Renal cortical epithelial cell (primary cell): Measurements from ENCODE around the gene GATC. TPM values are rescaled to one million over a fixed set of nuclear protein-coding genes. Genes with fewer than 3 reads are reported as not detected.
"Not testable (repeated sequence)": the region's sequence is repeated elsewhere in the genome, so short reads cannot be mapped to it uniquely, and the experiment has no call there.

Experiments
- DNase-seq: peaks from one replicate; pipeline ENCODE4 v3.0.0-alpha.2; 2011; ENCODE audit warnings: low read depth
- total RNA-seq: library from RNA; depleted of rRNA; stranded (reverse); fragments of >200 nt; gene quantifications from 2 replicates; pipeline ENCODE4 v1.2.3, GENCODE V29; 2014

The GATC gene
- total RNA-seq, 1 donor from 2014 or later = 30.9 TPM

DNA sequence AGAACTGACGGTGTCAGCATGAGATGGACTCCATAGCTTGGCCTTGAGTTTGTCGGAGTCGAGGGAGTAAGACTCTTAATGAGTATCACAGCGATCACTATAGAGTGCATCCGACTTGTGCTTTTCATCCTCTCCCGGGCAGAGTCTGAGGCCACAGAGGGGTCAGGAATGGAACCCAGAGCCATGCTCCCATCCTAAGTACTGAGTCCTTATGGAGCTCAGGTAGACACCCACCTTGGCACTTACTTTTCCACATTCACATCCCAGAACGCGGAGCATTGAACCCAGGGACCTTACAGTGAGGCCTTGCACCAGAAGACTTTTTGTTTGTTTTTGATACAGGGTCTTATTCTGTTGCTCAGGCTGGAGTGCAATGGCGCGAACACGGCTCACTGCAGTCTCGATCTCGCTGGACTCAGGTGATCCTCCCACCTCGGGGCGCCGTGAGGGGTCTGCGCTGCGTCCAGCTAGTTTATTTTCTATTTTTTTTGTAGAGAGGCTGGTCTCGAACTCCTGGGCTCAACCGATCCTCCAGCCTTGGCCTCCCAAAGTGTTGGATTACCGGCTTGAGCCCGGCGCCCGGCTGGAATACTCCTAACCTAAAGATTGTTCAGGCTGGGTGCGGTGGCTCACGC is 24.0 kb downstream of the GATC start:
- DNase-seq = no peak

DNA sequence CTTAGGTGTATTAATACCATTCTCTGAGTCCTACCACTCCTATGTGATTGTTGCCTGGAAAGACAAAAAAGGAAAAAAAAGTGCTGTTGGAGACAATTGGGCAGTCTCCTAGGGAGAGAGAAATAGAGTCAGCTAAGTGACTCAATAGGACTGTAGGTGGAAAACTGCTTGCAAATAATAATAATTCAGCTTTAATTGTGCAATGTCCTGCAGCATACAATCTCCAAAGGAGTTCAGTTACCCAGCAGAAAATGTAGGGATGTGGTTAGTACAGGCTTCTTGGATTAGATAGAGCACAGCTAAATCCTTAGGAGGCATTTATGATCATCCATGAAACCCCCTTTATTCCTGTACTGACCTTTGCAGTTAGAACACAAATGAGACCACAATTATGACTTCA is 26.3 kb downstream of the GATC start:
- DNase-seq = no peak

DNA sequence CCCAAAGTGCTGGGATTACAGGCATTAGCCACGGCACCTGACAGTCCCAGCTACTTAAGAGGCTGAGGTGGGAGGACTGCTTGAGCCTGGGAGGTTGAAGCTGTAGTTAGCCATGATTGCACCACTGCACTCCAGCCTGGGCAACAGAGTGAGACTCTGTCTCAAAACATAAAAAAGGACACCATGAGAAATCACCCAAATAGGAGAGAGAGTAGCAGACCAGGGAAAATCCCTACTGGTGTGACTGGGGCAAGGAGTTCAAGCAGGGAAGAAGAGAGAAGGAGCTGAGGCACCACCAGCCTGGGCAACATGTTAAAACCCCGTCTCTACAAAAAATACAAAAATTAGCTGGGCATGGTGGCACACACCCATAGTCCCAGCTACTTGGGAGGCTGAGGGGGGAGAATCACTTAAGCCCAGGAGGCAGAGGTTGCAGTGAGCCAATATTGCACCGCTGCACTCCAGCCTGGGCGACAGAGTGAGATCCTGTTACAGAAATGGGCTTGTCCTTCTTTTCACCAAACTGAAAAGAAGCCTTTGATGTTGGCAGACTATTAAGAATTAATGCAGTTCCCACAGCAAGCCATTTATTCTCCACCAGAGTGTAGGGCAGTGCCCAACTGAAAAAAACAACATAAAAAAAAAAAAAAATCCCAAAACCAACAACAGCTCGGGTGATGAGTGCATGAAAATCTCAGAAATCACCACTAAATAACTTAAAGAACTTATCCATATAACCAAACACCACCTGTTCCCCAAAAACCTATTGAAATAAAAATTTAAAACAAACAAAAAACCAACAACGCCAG is 27.8 kb downstream of the GATC start:
- no peak for DNase-seq

DNA sequence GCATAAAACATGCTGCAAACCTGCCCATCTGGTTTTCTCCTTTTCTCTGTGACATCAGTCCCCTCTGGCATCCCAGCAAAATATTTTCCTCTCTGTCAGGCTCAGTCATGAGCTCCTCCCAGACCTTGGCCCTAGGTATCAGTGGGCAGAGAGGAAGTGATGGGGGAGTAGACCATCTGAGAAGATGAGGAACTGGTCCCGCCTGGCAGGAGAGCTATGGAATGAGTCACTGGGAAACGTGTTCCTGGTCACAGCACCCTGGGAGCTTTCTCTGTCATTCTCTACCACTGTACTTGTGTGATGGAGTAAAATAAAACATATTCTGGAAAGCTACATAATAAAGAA is 28.3 kb downstream of the GATC start:
- peak; percentile 88 for DNase-seq

DNA sequence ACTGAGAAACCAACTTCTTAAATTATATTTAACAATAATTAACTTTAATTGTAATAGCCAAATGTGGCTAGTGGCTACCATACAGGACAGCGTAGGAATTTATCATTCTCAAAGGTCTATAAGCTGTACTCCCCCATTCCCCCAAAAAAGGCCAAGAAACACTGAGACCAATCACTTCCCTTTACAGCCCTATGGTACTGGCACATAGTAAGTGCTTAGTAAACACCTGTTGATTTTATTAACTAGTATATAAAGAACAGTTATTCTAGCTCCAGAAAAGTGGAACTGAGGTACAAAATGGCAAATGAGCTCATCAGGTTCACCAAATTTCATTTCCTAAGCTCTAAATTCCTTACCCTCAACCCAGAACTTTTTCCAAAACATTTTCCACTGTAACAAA is 29.4 kb downstream of the GATC start:
- DNase-seq = no peak

DNA sequence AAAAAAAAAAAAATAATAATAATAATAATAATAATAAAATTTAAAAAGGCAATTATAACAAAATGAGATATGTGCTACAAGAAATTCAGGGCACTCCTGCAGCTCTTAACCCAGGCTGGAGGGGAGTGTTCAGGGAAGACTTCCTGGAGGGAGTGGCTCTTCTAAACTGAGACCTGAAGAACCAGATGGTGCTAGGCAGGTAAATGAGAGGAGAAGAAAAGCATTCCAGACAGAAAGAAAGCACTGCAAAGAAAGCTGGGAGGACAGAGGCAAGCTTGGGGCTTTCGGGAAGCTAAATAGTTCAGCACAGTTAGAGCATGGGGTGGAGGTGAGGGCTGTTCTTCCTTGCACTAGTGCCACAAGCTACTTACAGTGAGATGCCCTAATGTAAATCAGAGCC is 33.2 kb downstream of the GATC start:
- DNase-seq = no peak

DNA sequence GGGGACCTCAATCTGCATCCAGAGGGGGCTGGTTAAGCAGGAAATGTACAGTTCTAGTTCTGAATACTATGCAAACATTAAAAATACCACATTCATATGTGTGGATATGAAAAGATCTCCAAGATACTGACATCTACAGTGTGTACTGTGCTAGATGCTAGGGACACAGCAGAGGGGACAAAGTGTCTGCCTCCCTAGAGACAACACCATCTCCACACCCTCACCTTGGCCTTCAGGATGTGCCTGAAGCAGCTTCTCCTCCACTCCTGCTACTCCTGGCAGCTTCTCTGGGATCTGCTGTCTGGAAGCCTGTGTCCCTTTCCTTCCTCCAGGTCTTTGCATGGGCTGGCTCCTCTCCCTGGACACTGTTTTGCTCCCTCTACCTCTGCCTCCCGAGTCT is 34.0 kb downstream of the GATC start:
- no peak for DNase-seq

DNA sequence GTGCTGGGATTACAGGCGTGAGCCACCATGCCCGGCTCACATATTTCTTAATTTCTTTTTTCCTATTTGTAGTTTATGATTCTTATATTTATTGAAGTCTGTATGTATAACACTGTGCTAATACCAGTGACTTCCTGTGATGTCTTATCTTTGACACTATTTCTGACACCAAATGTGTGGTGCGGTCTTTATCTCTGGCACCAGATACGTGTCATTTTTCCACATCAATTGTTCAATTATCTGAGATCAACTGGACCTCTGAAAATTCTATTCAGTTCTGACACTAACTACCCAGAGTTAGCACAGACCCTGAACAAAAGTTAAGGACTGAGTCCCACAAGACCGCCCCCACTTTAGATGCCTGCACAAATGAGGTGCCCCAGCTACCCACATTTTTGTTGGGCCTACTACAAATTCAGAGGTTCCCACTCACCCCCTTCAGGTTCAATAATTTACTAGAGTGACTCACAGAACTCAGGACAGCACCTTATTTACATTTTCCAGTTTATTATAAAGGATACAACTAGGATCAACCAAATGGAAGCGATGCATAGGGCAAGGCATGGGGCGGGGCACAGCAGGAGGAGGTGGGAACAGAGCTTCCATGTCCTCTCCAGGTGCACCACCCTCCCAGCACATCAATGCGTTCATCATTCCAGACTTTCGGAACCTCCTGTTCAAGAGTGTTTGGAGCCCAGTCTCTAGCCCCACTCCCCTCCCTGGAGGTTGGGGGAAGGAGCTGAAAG is 35.0 kb downstream of the GATC start:
- DNase-seq = peak; percentile 40

DNA sequence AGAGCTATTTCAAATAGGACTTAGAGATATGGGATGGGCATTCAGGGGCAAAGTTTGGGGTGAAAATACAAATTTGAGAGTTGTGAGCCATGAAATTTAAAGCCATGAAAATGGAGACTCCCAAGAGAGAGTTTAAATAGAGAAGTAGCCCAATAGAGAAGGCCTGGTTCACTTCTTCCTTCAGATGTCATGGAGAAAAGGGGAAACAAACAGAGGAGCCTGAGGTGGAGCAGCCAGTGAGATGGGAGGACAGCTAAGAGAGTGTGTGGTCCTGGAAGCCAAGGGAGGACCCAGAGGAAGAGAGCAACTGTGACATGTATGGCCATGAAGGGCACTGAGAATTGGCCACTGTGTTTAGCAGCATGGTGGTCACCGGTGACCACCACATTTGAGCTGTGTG is 37.4 kb downstream of the GATC start:
- DNase-seq = no peak

DNA sequence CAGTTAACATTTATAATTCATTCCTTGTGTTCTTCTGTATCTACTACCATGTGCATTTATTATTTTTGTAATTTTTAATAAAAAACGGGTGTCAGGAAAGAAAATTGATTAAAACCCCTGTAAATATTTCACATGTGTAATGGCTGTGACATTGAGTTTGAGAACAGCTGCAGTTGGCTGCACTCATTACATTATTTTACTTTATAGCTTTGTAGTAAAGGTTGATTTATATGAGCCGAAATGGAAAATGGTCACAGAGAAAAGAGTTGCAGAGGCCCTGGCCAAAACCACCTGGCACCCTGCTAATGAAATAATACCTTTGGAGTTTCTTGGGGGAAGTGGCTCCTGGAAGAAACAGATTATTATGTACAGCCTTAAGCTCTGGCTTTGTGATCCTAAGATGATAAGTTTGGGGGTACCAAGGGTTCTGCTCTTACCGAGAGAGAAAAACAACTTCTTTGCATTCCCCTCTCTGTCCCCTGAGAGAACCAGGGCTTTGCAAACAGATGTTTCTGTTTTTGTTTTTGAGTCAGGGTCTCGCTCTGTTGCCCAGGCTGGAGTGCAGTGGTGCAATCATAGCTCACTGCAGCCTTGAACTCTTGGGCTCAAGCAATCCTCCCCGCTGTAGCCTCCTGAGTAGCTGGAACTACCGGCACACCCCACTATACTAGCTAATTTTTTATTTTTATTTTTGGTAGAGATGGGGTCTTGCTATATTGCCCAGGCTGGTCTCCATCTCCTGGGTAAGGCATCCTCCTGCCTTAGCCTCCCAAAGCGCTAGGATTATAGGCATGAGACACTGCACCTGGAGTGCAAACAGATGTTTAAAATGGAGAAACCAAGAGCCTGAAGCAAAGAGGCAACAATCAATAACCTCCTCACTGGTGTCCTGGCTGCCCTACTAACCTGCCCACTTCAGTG is 40.0 kb downstream of the GATC start:
- no peak for DNase-seq

DNA sequence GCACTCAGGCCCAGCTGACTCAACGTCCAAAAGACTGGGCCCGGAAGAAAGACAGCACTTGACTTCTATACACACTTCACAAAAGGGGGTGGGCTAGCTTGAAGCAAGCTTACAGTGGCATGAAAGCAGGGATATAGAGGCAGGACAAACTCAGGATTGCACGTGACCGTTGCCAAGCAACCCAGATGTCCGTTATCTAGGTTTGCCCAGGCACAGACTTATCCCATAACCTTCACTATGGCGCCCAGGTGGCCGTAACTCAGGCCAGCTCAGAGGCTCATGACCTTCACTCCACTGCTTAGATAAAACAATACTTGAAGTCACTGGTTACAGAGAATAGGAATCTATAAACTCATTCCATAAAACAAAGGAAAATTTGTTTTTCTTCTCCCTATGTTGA is 41.3 kb downstream of the GATC start:
- DNase-seq = not testable (repeated sequence)

DNA sequence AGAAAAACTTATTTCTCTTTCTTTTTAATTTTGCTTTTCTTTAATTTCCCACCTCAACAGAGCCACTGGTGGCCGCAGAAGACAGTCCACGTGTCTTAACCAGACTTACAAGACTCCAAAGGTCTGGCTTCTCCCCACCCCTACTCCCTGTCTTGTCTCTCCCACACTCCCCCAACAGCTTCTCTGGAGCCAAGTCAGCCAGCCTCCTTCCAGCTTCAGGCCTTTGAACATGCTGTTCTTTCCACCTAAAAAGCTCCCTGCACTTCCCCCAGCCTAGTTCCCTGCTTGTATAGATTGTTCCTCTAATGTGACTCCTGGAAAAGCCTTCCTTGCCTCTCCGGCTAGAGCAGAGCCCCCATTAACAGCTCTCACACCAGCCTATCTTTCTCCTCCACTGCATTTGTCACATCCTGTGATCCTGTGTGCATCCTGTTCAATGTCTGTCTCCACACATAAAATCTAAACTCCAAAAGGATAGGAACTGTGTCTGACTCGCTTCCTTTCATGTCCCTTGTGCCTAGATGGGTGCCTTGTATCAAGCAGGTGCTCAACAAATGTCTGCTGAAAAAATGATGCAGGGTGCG is 41.9 kb downstream of the GATC start:
- no peak for DNase-seq

DNA sequence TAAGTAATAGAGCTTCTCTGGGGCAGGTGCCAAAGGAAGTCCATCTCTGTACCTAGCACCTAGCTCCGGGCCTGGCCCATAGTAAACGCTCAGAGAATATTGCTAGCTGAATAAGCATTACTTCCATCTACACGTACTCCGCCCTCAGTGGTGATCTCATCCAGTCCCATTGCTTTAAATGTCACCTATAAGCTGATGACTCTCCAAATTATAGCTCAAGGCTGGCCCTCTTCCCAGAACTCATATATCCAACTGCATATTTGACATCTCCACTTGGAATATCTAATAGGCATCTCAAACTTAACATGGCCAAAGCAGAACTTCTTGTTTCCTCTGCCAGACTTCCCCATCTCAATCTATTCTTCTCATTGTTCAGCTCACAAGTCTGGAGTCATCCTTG is 42.8 kb downstream of the GATC start:
- no peak for DNase-seq

DNA sequence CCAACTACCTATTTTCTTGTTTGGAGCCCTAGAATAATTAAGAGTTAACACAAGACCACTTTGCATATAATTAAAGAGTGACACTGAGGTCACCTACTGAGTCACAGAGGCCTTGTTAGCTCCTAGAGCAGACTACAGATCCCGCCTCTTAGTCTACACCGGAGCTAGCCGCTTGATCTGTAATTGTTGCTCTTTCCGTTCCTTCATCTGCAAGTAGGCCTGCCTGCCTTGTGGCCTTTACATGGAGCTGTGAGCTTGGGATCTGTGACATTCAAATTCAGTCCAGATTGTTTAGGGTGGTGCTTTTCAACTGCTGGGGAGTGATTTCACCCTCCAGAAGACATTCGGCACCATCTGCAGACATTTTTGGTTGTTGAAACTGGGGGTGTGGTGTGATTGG is 44.1 kb downstream of the GATC start:
- no peak for DNase-seq

DNA sequence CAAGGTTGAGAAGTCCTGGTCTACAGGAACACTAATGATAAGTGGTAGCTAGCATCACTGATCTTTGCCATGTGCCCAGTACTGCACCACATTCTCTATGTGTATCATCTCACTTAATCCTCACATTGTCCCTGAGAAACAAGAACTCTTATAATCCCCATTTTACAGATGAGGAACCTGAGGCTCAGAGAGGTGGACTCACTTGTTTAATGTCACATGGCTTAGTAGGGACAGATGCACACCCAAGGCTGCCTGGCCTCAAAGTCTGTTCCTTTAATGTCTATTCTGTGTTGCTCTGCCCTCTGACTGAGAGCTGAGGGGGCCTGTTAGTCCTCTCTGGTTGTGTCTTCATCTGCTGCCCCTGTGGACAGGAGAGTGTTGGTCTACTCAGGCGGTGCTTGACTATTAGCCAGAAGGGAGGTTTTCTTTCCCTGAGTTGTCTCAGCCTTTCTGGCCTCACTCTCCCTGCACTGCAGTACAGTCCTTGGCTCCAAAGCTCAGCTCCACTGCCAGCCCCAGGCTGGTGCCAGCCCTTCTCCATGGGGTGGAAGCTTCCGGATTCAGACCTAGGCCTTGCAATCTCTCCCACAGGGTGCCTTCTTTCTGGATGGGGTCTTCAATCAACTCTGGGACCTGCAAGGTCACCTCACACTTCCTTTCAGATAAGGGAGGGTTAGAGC is 44.7 kb downstream of the GATC start:
- DNase-seq = no peak

DNA sequence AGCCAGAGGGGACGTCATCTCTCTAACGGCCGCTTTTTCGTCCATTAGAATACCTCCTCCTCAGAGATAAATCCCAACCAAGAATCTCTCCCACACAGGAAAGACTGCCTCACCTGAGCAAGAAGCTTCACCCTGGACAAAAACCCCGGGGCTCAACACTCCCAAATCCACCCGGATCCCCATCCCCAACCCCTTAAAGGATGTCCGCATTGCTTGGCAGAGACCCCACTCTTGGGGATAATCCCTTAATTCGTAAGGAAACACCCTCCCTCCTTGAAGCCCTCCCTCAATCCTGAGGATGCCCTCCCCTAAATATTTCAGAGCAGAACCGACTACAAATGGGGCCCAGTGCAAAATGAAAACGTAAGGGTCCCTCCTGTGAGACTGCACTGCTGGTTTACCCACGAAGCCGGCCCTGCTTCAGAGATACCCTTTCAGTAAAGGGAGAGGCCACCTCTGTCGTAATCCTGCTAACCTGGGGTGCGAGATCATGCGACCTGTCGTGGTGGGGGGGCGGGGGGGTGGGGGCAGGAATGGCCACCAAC is 49.0 kb downstream of the GATC start:
- no peak for DNase-seq

DNA sequence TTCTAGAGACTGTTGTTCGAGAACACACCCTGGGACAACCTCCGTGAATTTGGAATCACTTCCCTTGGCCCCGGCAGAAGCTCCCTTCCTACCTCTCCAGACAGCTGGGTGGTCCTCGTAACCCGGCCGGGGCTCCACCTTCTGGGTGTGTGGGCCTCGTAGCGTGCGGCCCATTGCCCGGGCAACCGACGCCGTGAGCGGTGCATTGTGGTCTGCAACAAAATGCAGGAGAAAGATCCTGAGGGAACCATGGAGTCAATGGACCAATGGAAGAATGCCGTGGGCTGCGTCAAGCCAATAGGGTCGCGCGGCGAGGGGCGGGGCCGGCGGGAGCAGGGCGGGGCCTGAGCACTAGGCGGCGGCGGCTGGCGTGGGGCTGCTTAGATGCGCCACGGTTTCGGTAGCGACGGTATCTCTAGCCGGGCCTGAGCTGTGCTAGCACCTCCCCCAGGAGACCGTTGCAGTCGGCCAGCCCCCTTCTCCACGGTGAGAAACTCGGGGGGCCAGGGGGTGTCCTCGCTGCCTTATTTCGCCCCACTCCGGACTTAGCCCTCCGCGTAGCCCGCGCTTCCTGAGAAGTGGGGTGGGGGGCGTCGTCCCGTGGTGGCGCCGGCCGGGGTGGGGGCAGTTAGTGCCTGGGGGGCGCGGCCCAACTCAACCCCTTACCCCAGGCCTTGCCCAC is 49.6 kb downstream of the GATC start, which contains the start of gene DYNLL1:
DYNLL1 (plus strand) TSS at position 383 of the 682 bp plus-strand sequence. CDS start 309 bp downstream, outside the sequence.
- DNase-seq = peak; percentile 87

DNA sequence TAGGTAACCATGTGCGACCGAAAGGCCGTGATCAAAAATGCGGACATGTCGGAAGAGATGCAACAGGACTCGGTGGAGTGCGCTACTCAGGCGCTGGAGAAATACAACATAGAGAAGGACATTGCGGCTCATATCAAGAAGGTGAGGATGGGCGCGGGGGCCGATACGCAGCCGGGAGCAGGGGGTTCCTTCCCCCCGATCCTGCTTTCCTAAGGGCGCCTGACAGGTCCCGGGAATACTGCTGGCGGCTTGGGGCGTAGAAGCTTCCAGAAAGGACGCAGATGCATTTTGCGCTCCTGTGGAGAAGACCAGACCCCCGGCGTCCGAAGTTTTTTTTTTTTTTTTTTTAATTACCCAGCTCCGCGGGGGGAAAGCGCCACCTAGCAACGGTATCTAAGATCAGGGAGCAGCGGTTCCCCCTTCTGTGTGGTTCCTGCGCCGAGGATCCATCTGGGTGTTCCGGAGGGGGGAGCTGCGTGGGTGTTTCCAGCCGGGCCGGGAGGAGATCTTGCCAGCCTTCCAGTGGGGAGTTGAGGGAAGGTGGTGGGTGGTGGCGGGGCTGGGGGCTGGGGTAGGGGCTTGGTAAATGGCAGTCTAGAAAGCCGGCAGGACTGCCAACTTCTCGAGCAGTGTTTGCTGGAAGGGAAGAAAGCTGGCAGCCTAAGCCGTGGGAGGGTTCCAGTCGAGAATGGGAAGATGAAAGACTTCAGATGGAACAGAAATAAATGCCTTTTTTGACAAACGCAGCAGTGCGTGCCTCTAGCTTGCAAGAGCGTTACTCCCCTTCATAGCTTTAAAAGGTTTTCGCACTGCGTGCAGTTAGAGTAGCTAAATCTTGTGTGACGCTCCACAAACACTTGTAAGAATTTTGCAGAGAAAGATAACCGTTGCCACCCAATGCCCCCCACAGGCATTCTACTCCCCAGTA is 50.4 kb downstream of the GATC start:
- DNase-seq = peak; percentile 22
